Esophagus (tissue), 2 donors: ENCODE measurements around the gene C1QA. TPM values are rescaled to one million over a fixed set of nuclear protein-coding genes. Genes with fewer than 3 reads are reported as not detected.

Source experiments
- H3K27ac ChIP-seq, 2 donors: one replicate each; pipeline ENCODE4 v1.5.1; 2013; ENCODE audit warnings: low read depth in 2 of 2, mild to moderate bottlenecking in 2 of 2, inconsistent platforms in 1 of 2, low read length in 1 of 2, moderate library complexity in 1 of 2
- H3K27me3 ChIP-seq, 2 donors: one replicate each; pipeline ENCODE4 v1.6.1; 2013; ENCODE audit warnings: low read length in 2 of 2, control low read depth in 1 of 2, mild to moderate bottlenecking in 1 of 2; ENCODE audit not compliant: insufficient read depth in 2 of 2, control insufficient read depth in 1 of 2
- H3K36me3 ChIP-seq, 2 donors: one replicate each; pipeline ENCODE4 v1.6.1; 2013; ENCODE audit warnings: low read length in 1 of 2; ENCODE audit not compliant: control insufficient read depth in 2 of 2, insufficient read depth in 2 of 2
- H3K4me1 ChIP-seq, 2 donors: one replicate each; pipeline ENCODE4 v1.6.1; 2013; ENCODE audit warnings: low read length in 1 of 2; ENCODE audit not compliant: control insufficient read depth in 2 of 2, insufficient read depth in 2 of 2
- H3K4me3 ChIP-seq, 2 donors: one replicate each; pipeline ENCODE4 v1.5.1; 2013; ENCODE audit warnings: low read length in 2 of 2, mild to moderate bottlenecking in 2 of 2, low read depth in 1 of 2, moderate library complexity in 1 of 2
- H3K9me3 ChIP-seq, 2 donors: one replicate each; pipeline ENCODE4 v1.6.1; 2013; ENCODE audit warnings: mild to moderate bottlenecking in 2 of 2, low read depth in 1 of 2, low read length in 1 of 2, moderate library complexity in 1 of 2; ENCODE audit not compliant: control insufficient read depth in 2 of 2, insufficient read depth in 1 of 2
- WGBS, 2 donors: extraction: QIAGEN DNeasy Blood & Tissue Kit; methylation state at CpG; one replicate each; pipeline ENCODE4 v1.1.7; 2013; 5-methylcytosine and 5-hydroxymethylcytosine counted together
- polyA plus RNA-seq, 2 donors: library from polyadenylated mRNA; stranded (reverse); fragments of 200-250 nt; gene quantifications; one replicate each; pipeline ENCODE4 v1.2.3, GENCODE V29; 2013
- donor health status: healthy with polysubstance abuse.
- donor health status: Bipolar disorder and iron deficiency.

Gene C1QA
- polyA plus RNA-seq, 2 donors: 14.6 to 25.9 TPM

DNA sequence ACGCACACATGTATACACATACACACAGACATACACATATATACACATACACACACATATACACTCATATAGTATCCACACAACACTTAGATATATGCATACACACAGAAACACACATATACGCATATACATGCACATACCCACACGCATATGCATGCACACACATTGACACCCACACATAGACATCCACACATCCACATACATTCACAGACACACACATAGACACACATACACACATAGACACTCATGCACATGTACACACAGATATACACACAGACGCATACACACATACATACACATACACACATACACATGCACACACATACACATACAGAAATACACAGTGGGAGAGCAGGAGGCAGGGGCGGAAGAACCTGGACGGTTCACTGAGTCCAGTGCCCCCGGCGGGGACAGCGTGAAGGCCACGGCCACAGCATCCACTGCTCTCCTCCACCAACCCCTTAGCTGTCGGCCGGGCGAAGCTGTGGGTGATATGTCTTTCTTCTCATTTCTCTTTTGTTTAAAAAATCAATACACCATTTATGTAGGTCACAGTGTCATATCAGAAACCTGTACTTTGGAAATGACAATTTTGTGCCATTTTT is 13.8 kb downstream of the C1QA start:
- no peaks in the 10 kb centered on the region for H3K27me3 ChIP-seq
- WGBS, 2 donors: 90 to 95% methylated on average over 13 of the region's 13 CpGs

DNA sequence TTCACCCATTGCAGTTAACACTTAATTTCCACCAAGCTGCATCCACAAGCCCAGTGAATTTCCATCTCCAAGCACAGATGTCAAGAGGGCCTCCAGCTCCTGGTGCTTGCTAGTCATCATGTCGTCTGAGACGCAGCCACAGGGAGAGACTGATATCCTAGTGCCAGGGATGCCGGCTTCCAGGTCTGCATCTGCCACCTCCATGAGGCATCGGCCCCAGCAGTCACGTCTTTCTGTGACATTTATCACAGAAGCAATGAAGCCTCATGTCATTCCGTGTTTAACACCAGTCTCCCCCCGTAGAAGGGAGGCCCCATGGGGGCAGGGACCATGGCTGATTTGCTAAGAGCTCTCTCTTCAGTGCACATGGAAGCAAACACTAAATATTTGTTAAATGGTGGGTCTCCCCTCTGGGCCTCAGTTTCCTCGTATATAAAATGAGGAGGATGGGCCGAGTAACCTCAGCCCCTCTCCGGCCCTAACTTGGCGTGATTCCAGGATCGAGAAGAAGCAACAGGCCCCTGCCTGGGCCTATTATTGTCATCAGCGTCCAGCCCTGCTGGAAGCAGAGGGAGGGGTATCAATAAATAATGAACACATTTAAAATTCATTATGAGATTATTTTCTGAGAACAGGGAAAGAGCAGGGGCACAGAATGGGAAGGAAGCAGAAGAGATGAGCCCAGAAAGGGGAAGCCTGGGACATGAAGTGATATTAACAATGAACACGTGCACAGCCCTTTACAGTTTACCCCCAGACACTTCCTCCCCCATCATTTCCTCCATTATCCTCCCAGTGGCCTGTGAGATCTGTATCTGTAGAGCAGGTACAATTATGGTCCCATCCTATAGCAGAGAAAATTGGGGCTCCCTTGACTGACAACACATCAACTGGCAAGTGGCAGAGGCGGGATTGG is 15.8 kb downstream of the C1QA start:
- Histone ChIP-seq H3K27ac (no peak overlapping the region), H3K4me1 (no peaks in the 10 kb centered on the region), H3K36me3 (no peaks in the 10 kb centered on the region), H3K27me3 (no peaks in the 10 kb centered on the region), H3K4me3 (no peak overlapping the region), H3K9me3 (no peaks in the 10 kb centered on the region)
- WGBS, 2 donors: 68 to 71% methylated on average over 15 of the region's 15 CpGs

More for the DNA sequence above, 13.8 kb downstream of the C1QA start:
- Histone ChIP-seq H3K36me3 (no peaks in the 10 kb centered on the region), H3K4me3 (no peak overlapping the region), H3K27ac (no peak overlapping the region), H3K4me1 (no peaks in the 10 kb centered on the region), H3K9me3 (no peaks in the 10 kb centered on the region)

DNA sequence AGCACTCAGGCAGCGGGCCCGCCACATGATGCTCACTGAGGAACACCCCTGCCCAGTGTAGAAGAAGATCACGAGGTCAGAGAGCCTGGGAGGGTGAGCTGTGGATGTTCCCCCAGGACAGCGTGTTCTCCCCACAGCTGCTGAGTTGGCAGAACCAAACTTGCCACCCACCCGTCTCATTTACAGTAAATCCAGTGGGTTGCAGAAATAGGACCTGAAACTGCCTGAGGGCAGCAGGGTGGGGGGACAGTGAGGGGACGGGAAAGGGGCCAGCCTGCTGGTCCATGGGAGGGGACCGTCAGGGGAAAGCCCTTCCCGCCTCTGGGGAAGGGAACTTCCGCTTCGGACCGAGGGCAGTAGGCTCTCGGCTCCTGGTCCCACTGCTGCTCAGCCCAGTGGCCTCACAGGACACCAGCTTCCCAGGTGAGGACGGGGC is 16.5 kb downstream of the C1QA start, which contains the start of gene C1QB:
Gene C1QB (plus strand): TSS at position 356 of the 436 bp plus-strand sequence. CDS start 6,227 bp downstream, outside the sequence.
- WGBS, 2 donors: 76 to 81% methylated on average over 13 of the region's 13 CpGs
- Histone ChIP-seq H3K36me3 (no peaks in the 10 kb centered on the region), H3K27me3 (no peaks in the 10 kb centered on the region), H3K9me3 (no peaks in the 10 kb centered on the region), H3K4me1 (no peaks in the 10 kb centered on the region), H3K4me3 (no peak within 1 kb of the TSS), H3K27ac (no peak within 1 kb of the TSS)

DNA sequence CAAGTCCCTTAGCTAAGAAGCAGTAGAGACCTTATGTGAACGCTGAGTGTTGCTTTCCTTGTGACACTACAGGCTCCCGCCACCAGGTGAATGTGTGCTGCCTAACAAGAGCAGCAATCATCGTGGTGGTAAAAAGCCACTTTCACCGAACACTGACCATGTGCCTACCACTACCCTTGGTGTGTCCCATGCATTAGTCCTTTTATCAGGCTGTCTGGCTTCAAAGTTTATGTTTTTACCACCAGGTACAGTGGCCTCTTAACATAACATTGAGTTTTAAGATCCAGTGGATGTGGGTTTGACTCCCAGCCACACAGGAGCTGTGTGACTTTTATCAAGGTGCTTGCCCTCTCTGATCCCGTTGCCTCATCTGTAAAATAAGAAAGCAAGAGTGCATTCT is 18.3 kb downstream of the C1QA start:
- H3K27me3 ChIP-seq: no peaks in the 10 kb centered on the region
- no peak overlapping the region for H3K4me3 ChIP-seq
- H3K27ac ChIP-seq: no peak overlapping the region
- no peaks in the 10 kb centered on the region for H3K36me3 ChIP-seq
- WGBS, 2 donors: 54 to 62% methylated on average over 5 of the region's 5 CpGs
- H3K9me3 ChIP-seq: no peaks in the 10 kb centered on the region
- no peaks in the 10 kb centered on the region for H3K4me1 ChIP-seq

DNA sequence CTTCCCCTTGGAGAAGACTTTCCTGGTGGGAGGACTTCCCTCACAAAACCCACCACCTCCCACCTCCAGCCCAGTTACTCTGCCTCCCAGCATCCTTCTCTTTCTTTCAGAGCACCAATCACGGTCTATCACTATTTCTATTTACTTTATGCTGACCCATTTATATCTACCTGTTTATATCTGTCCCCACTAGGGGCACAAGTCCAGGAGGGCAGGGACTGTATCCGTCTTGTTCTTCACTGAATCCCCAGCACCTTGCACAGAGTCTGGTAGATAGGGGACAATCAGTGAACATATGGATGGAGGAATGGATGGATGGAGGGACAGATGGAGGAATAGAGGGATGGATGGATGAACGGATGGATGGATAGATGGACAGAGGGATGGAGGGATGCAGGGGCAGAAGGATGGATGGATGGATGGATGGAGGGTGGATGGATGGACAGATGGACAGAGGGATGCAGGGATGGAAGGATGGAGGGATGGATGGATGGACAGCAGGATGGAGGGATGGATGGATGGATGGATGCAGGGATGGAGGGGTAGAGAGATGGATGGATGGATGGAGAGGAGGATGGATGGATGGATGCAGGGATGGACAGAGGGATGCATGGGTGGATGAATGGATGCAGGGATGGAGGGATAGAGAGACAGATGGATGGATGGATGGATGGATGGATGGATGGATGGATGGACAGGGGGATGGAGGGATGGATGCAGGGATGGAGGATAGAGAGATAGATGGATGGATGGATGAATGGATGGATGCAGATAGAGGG is 22.1 kb downstream of the C1QA start:
- H3K9me3 ChIP-seq: no peaks in the 10 kb centered on the region
- no peak overlapping the region for H3K27ac ChIP-seq
- no peaks in the 10 kb centered on the region for H3K27me3 ChIP-seq
- no peak overlapping the region for H3K4me3 ChIP-seq
- no peaks in the 10 kb centered on the region for H3K4me1 ChIP-seq
- H3K36me3 ChIP-seq: no peaks in the 10 kb centered on the region
- 58 to 59% methylated on average over 3 of the region's 3 CpGs for WGBS, 2 donors

DNA sequence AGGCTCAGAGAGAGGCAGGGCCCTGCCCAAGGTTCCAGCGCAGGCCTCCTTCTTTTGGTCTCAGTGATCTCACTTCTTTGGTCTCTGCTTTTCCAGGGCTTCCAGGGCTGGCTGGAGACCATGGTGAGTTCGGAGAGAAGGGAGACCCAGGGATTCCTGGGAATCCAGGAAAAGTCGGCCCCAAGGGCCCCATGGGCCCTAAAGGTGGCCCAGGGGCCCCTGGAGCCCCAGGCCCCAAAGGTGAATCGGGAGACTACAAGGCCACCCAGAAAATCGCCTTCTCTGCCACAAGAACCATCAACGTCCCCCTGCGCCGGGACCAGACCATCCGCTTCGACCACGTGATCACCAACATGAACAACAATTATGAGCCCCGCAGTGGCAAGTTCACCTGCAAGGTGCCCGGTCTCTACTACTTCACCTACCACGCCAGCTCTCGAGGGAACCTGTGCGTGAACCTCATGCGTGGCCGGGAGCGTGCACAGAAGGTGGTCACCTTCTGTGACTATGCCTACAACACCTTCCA is 24.4 kb downstream of the C1QA start:
- Histone ChIP-seq H3K9me3 (no peaks in the 10 kb centered on the region), H3K27ac (no peak overlapping the region), H3K4me1 (no peaks in the 10 kb centered on the region), H3K4me3 (no peak overlapping the region), H3K36me3 (no peaks in the 10 kb centered on the region), H3K27me3 (no peaks in the 10 kb centered on the region)
- WGBS, 2 donors: 92 to 93% methylated on average over 19 of the region's 19 CpGs

DNA sequence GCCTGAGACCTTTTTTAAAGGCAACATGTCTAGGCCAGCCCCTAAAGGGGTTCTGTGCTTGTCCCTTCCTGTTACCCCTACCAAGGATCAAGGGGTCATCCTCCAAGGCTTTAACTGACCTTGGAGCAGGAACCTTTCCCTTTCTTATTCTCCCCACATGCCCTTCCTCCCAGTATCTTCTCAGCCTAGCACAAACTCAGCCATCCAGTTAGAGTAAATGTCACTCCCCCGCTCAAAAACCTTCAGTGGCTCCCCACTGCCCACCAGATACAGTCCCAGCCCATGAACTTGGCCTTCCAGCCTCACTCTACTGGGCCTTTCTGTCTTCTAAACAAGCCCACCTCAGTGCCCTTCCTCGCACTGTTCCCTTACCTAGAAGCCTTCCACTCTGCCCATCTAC is 25.5 kb downstream of the C1QA start:
- WGBS, 2 donors: 80 to 88% methylated on average over 2 of the region's 2 CpGs
- Histone ChIP-seq H3K36me3 (no peaks in the 10 kb centered on the region), H3K27ac (no peak overlapping the region), H3K4me1 (no peaks in the 10 kb centered on the region), H3K4me3 (no peak overlapping the region), H3K9me3 (no peaks in the 10 kb centered on the region), H3K27me3 (no peaks in the 10 kb centered on the region)

DNA sequence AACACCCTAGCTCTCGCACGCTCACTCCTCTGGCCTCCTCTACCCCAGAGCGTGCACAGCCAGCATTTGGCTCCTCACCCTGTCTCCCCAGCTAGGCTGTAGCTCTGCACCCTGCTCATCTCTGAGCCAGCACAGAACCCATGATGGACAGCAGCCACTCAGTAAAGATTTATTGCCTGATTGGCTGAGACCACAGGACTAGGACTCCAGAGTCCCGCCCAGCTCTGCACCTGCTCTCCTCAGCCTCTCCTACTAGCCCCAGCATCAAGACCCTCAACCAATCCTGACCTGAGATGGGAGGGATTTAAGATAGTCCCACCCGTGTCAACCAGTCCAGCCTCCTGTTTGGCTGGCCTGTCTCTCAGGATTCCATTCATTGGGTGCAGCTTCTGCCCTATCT is 25.9 kb downstream of the C1QA start:
- no peaks in the 10 kb centered on the region for H3K36me3 ChIP-seq
- 73 to 75% methylated on average over 5 of the region's 5 CpGs for WGBS, 2 donors
- H3K27ac ChIP-seq: no peak overlapping the region
- H3K27me3 ChIP-seq: no peaks in the 10 kb centered on the region
- no peak overlapping the region for H3K4me3 ChIP-seq
- H3K4me1 ChIP-seq: no peaks in the 10 kb centered on the region
- H3K9me3 ChIP-seq: no peaks in the 10 kb centered on the region

DNA sequence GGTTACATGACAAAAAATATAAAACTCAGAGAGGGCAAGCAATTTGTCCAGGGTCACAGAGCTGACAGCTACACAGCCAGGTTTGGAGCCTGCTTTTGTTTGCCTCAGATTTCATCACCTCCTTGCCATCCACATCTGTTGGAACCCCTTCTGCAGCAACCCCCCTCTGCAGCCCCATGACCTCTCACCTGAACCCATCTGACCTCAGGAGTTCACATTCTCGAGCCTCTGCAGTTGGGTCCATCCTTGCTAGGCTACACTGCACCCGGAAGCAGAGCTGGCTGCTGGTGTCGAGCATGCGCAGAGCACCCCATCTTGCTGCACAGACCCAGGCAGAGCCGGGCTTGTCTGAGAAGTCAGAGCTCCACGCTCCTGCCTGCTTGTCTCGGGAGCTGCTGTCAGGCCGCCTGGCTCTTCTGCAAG is 26.6 kb downstream of the C1QA start:
- Histone ChIP-seq H3K9me3 (no peaks in the 10 kb centered on the region), H3K4me3 (no peak overlapping the region), H3K27me3 (no peaks in the 10 kb centered on the region), H3K27ac (no peak overlapping the region), H3K4me1 (no peaks in the 10 kb centered on the region), H3K36me3 (no peaks in the 10 kb centered on the region)
- 78 to 79% methylated on average over 8 of the region's 8 CpGs for WGBS, 2 donors
